HG02623 (cell line): ENCODE measurements around the gene RAB9A.
A peak's percentile ranks its signal among the peaks of the same experiment; 100 is the strongest.
"Not testable (repeated sequence)": the region's sequence is repeated elsewhere in the genome, so short reads cannot be mapped to it uniquely, and the experiment has no call there.

Source experiments
- ATAC-seq: cut with Tn5 transposase; IDR thresholded peaks from one replicate; pipeline ENCODE4 v1.9.1; 2021; ENCODE audit warnings: moderate library complexity; ENCODE audit not compliant: unreplicated experiment

Gene RAB9A

DNA sequence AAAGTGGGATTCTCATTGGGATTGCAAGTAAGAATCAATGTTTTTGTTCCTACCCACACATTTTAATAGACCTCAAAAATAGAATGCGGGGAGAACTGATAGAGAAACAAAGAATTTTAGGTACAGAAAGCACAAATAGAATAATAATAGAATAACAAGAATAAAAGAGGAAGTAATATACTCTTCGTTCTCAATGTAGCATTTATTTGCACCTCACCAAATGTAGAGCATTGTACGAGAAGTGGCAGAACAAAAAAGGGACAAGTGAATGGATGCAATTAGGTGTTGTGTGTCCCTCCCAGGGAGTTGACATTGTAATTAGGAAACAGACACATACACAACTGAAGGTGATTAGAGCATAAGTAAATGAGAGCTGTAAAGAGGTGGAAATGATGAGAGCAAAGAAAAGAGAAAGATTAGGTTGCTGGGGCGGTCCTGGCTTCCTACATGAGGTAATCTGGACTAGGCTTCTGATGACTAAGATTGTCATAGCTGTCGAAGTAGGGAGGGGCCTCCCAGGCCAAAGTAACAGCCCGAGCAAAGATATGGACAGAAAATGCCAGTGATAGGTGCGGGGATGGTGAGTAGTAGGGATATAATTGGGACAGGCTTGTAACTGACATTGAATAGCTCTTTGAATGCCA is 10.4 kb downstream of the RAB9A start:
- peak; percentile 60 for ATAC-seq

DNA sequence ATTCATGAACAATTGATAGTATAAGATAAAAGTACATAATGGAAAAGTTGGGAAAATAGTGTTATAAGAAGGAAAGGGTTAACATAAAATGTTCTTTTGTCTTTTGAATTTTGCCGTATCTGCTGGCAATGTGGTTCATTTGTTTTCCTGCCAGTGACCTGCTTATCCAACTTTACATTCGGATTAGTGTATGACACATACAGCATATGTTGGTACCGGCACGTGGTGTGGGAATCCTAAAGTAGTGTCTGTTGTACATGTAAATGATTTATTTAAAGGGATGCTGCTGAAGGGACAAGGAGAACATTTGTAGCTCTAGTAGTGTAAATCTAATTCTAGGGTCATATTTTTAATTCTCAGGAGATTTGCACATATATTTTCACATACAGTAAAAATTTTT is 11.5 kb downstream of the RAB9A start:
- ATAC-seq = no peak

DNA sequence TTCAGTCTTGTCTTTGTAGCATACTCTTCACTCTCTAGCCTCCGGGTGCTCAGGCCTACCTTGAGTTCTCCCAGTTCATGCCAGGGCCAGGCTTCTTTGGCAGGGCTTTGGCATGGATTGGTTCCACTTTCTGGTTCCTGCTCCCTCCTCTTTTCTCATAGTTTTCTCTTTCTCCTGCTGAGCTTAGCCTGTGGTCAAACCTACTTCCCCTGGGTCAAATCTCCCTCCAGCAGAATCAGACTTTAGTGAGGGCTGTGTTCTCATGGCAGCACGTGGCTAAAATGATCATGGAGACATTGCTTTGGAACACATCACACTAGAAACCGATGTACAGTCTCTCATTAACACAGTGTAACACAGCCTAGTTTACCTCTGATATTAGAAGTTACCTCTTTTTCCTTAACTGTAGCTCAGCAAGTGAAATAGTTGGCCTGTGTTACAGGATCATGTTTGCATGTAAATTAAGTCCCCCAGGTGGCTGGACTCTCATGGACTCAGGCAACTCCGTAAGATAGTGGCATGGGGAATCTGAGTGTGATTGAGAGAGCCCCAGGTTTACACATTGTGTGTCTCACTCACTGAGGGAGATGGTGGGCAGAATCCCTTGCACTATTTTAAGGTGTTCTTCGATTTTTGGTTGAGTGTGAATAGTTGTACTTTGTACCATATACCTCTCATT is 13.3 kb downstream of the RAB9A start:
- no peak for ATAC-seq

DNA sequence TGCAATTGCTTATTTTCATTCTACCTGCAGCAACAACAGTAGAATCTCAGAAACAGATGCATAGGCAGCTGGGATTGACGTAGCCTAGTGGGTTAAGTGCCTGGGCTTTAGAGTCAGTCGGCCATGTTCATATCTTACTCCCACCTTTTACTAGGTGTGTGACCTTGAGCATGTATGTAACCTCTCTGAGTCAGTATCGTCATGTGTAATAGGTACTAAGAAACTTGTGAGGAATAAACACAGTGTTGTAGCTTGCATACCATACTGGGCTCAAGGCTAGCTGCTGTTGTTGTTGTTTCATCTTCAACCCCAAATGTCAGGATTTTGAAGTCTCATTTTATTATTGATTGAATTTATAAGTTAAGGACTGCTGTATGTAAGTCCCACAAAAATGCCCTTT is 14.2 kb downstream of the RAB9A start:
- no peak for ATAC-seq

DNA sequence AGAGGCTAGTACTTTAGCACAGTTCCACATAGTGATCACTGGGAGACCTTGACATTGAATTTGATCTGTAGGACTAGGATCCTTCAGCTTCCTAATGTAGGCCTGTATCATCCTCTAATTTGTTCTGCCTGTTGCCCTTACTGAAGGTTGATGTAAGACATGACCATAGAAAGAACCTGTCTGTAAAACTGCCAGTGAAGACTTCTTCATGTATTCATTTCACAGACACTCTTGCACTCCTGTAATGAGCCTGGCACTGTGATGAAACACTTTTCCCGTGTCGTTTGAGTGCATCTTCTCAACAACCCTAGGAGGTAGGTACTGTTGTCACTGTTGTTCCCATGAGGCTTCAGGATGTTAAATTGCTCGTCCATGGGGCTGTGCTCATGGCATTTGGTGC is 14.7 kb downstream of the RAB9A start:
- ATAC-seq = no peak

DNA sequence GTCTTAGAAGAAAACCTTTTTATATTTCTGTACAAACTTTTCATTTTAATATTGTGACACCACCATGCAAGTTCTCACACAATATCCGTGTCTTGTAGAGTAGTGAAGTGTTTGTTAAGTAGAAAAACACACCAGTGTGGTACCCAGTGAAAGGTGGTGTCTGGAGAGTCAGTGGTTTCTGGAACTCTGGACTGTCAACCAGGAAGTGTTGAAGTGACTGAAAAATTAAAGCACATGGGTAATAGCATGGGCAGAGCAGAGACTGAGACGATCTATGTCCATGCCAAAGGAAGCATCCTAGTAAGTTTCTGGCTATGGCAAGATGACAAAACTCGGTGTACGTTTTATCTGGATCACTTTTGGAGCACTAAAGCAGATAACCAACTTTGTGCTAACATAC is 22.2 kb downstream of the RAB9A start:
- no peak for ATAC-seq

DNA sequence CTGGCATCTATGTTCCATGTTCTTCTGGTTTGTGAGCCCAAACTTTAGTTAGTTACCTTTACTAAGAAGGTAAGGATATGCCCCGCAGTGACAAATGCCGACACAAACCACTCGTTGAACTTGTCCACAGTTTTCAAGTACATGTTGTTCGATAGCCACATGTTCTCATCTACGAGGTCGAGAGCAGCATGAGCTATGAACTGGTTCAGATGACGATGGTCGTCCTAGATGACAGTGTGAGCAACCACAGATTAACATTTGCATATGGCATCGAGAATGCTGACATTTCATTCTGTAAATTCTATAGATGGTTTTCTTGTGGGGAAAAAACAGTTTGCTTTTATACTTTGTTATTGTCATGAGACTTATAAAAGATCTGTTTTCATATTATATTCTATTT is 27.5 kb downstream of the RAB9A start:
- no peak for ATAC-seq

DNA sequence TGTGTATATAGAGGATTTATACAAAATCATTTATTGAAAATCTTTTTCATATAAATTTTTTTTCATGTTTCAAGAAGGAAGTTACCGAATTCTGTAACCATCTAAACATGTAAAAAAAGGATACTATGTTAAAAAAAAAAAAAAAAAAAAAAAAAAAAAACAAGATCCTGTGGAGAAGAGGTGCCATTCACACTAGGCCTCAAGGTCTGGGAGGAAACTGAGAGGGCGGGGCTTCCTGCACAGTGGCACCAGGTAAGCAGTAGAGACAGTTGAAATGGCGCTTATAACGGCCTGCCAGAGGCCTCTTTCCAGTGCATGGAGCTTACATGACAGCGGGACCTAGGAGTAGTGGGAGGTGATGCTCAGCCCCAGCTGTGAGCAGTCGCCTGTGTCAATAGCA is 28.0 kb downstream of the RAB9A start:
- no peak for ATAC-seq

DNA sequence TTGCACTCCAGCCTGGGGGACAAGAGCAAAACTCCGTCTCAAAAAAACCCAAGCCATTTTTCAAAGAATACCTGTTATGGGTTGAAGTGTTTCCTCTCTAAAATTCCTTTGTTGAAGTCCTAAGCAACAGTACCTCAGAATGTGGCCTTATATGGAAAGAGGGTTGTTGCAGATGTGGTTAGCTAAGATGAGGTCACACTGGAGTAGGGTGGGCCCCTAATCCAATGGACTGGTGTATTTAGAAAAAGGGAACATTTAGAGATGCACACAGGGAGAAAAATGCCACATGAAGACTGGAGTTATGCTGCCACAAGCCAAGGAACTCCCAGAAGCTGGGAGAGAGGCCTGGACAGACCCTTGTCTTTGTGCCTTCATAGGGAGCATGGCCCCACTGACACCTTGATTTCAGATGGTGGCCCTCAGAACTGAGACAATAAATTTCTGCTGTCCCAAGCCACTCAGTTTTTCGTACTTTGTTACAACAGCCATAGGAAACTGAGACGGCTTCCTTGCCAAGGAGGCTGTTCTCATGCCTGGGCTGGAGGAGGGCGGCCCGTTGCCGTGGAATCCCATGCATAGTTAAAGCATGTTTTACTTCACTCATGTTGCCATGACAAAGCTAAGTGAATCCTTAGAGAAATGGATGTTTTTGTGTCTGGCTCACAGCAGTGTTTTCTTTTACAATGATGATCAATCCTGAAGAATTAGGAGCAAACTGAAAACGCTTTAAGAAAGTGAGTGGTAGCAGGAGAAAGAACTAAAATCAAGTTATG is 29.0 kb downstream of the RAB9A start:
- no peak for ATAC-seq

DNA sequence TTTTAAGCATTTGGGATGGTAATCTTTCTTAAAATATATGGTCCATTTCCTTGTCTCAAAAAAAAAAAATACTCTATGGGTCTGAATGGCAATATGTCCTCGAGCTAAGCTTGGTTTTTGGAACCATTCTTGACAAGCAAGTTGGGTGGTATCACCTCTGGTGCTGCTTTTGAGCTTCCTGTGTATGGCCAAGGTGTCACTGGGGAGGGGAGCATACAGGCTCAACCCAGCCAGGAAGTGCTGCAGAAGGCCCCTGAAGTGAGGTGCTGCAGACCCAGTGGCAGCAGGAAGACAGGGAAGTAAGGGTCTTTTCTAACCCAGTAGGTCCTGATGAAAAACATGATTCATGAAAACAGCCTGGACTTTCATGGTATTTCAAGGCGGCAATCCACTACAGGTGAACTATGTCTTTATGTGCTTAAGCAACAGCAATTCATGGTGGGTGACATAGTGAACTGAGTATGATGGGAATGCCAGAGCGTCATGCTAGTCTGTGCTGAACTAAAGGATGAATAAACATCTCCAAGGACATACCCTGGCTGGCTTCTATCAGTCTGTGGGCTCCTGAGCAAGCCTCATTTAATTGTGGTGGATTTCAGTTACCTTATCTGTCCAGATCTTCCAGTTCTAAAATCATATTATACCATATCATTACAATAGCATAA is 30.4 kb downstream of the RAB9A start:
- ATAC-seq = no peak

DNA sequence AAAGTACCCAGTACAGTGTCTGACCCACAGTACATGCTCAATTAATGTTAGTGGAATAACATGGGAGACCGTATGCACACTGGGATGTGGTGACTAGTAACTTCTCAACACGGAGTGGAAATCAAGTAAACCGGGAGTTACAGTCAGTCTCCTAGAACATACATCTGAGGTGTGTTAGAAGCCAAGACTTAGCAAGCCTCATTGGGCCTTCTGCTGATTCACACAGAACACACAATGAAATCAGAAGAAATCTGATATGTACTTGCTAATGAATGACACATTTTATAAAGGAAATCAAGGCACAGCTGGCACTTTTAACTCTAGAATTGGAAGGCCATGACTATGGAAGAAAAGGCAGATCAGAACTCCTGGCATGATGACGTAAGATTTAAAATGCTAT is 32.4 kb downstream of the RAB9A start:
- no peak for ATAC-seq

DNA sequence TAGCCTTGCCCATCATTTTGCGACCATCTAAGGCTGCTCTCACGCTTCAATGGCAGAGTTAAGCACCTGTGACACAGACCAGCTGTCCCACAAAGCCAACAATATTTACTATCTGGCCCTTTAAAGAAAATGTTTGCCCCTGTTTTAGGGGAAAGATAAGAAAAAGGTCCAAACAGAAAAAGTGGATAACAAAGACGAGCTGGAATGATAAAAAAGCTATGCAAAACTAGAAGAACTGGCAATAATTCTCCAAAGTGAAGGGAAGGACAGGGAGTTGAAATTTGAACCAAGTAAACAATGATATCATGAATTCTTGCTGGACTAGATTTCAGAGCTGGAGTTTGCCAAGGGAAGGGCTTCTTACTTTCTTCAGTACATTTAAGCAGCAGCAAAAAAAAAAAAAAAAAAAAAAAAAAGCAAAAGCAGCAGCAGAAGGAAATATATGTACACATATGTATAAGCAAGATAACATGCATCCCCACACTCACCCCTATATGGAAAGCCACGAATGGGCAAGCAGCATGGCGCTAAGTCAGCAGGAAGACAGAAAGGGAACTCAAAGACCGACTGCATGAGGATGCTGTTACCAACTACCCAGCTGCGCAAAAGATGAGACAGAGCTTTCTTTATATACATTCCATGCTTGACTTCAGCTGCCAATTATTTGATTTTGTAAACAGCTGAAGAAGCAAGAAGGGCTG is 33.0 kb downstream of the RAB9A start:
- ATAC-seq = no peak

DNA sequence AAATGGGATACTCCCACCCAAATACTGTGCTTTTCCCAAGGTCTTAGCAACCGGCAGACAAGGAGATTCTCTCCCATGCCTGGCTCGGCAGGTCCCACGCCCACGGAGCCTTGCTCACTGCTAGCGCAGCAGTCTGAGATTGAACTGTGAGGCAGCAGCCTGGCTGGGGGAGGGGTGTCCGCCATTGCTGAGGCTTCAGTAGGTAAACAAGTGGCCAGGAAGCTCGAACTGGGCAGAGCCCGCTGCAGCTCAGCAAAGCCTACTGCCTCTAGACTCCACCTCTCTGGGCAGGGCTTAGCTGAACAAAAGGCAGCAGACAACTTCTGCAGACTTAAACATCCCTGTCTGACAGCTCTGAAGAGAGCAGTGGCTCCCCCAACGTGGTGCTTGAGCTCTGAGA is 36.0 kb downstream of the RAB9A start:
- not testable (repeated sequence) for ATAC-seq

DNA sequence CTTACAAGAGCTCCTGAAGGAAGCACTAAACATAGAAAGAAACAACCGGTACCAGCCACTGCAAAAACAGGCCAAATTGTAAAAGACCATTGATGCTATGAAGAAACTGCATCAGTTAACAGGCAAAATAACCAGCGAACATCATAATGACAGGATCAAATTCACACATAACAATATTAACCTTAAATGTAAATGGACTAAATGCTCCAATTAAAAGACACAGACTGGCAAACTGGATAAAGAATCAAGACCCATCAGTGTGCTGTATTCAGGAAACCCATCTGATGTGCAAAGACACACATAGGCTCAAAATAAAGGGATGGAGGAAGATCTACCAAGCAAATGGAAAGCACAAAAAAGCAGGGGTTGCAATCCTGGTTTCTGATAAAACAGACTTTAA is 37.7 kb downstream of the RAB9A start:
- ATAC-seq = not testable (repeated sequence)

DNA sequence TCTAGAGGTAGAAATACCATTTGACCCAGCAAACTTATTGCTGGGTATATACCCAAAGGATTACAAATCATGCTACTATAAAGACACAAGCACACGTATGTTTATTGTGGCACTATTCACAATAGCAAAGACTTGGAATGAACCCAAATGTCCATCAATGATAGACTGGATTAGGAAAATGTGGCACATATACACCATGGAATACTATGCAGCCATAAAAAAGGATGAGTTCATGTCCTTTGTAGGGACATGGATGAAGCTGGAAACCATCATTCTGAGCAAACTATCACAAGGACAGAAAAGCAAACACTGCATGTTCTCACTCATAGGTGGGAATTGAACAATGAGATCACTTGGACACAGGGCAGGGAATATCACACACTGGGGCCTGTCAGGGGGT is 41.6 kb downstream of the RAB9A start:
- not testable (repeated sequence) for ATAC-seq

DNA sequence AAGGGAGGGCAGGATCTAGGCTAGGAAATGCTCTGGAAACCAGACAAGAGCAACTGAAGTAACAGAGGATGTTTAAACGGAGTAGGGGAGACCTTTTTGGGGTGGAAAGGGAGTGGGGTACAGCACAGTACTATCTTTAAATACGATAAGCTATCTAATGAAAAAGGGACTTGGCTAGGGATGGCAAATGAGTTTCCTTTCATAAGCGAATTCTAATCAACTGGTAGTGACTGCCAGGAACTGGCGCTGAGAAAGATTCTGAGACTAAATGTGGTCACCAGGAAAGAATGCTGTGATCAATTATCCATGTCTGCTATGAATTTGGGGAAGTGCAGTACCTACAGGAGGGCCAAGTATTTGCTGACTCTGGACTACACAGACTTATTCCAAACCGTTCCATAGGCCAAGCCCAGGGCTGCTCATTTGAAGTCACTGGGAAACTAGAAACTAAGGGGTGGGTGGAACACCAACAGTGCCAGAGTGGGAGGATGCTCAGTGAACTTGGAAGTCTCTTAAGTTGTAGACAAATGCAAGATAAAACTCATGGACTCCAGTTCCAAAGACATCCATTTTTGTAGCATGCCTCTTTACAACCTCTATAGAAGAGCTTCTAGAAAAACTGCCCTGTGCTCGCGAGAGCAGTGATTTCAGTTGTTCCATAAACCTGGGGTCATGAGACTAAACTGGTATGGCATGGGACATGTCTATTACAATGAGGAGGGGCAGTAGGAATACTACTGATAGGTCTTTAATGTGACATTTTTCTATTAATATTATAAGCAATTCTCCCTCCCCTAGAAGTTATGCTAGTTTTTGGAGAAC is 43.5 kb downstream of the RAB9A start:
- ATAC-seq = no peak

DNA sequence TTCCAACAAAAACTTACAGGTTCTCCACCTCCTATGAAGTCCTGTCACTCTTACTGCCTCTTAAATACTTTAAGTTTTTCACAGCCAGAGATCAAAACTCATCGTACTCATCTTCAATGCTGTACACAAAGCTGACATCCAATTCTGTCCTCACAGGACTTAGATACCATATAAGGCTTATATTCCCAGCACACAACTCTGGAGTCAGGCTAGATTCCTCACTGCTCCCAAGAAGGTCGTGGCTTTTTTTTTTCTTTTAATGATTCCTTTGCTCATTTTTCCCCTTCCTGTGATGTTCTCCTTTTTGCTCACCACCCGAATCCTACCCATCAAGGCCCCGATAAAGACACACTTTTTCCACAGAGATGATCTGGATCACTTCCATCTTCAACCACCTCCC is 44.6 kb downstream of the RAB9A start:
- ATAC-seq = no peak

DNA sequence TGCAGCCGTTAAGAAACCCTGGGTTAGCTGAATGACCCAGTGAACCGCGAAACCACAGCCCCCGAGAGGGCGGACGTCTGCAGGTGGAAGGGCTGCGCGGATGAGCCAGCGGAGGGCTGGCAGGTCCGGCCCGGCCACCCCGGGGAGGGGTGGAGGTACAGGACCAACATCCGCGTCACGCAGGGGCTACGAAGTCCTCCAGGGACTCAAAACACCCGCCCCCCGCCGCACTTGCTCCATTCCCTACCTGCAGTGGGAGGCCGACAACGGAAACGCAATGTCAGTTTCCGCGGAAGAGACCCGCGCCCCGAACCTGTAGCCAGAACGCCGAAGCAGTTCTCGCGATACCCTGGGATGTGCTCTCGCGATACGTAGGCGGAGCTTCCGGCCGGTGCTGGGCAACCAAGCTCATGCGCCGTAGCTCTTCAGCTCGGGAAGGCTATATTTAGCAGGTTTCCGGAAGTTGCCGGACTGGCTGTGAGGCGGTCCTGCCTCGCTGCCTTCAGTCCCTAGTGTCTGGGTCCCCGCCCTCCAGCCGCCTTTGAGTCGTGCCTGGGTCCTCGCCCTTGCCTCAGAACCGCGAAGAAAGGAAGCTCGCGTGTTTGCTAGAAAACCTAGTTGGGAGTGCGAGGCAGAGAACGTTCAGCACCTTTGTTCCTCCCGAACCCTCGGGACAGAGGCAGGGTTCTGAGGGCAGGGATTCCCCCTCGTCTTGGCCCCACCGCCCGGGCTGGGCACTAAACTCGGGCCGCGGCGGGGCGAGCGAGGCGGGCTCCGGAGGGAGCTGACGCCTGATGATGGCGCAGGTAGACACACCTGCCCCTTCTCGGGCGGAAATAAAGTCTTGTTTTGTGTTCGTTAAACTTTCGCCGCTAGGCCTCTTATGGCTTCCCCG is 45.6 kb downstream of the RAB9A start, which contains the start of the genes OFD1 and TRAPPC2:
OFD1 (plus strand) TSS at position 471 of the 895 bp plus-strand sequence; CDS start at position 795, 324 bp downstream.
TRAPPC2 (minus strand) TSS at position 343 of the 895 bp plus-strand sequence. CDS start 14,657 bp downstream, outside the sequence.
- ATAC-seq = peak; percentile 87

DNA sequence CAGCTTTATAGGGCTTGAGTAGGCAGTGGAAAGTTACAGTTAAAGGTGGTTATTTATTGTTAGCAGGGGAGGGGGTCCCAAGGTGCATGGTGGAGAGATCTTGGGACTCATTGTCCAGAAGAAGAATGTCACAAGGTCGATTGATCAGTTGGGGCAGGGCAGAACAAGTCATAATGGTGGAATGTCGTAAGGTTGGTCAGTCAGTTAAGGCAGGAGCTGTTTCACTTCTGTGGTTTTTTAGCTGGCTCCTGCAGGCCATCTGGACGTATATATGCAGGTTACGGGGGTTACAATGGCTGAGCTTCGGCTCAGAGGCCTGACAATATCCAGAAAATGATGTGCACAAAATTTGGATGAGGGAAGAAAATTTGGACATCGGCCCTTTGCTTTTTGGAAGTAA is 52.8 kb downstream of the RAB9A start:
- no peak for ATAC-seq
